ENCODE results near the gene NCBP3. TPM values are rescaled to one million over a fixed set of nuclear protein-coding genes. Genes with fewer than 3 reads are reported as not detected.

Gene NCBP3
- total and polyA plus RNA-seq, 9 donors: 15.7 to 43.2 (median 37.6) TPM

DNA sequence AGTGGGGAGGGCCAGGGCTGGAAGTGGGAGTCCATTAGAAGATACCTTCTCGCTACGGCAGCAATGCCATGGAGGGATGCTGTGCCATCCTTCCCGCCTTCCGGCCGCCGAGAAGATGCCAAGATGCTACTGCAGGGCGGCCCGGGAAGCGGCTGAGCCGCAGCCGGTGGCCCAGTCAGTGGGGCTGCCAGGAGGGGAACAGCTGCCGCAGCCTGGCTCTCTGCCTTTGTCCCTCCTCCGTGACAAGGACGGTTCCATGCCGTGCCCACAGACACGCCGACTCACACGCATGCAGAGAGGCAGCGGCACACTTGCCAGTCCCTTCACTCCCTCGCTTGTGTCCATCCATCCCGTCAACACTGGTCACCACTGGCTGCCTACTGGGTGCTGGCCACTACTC, 20.2 kb upstream of the NCBP3 start:
- no peak overlapping the region for H3K27ac ChIP-seq
- TF ChIP-seq EP300 (IDR thresholded peaks at IDR 0.05) (no peak), POLR2A (IDR thresholded peaks at IDR 0.05) (no peak)
- TF ChIP-seq, protein P1, sequence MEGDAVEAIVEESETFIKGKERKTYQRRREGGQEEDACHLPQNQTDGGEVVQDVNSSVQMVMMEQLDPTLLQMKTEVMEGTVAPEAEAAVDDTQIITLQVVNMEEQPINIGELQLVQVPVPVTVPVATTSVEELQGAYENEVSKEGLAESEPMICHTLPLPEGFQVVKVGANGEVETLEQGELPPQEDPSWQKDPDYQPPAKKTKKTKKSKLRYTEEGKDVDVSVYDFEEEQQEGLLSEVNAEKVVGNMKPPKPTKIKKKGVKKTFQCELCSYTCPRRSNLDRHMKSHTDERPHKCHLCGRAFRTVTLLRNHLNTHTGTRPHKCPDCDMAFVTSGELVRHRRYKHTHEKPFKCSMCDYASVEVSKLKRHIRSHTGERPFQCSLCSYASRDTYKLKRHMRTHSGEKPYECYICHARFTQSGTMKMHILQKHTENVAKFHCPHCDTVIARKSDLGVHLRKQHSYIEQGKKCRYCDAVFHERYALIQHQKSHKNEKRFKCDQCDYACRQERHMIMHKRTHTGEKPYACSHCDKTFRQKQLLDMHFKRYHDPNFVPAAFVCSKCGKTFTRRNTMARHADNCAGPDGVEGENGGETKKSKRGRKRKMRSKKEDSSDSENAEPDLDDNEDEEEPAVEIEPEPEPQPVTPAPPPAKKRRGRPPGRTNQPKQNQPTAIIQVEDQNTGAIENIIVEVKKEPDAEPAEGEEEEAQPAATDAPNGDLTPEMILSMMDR (IDR thresholded peaks at IDR 0.05): no peak

DNA sequence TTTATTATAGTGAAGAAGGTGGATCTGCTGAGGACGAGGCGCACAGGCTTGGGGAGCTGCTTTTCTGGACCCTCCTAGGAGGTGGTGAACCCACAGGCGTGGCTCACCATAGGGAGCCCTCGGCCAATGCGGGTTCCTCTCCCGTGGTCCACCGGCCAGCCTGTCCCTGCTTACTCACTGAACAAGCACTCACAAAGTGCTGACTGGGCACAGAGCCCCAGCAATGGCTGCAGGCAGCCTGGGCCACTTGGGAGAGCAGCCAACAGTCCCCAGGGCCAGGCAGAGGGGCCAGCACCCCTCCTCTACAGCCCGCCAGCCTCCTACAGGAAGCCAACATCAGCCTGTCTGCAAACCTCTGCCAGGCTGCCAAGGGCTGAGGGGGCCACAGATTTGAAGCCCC, 19.1 kb upstream of the NCBP3 start:
- Histone ChIP-seq H3K27ac (no peak overlapping the region), H3K9me3 (no peaks in the 10 kb centered on the region), H3K4me3 (no peak overlapping the region), H3K4me1 (ENCODE audit: insufficient read depth) (no peaks in the 10 kb centered on the region), H3K36me3 (no peaks in the 10 kb centered on the region), H3K27me3 (no peaks in the 10 kb centered on the region)
- DNase-seq: no peak
- intact Hi-C loops (cut with DNase I): loop anchor here in 2 of 4 donors (2.0 to 10.0 kb wide), 3 partner anchors 50 to 144 kb away; partner anchors contain the start of gene P2RX1 (in 1 of the 2)
- 60 to 79% (median 77%) methylated on average over 8 of the region's 8 CpGs for WGBS, 3 donors
- TF ChIP-seq, protein P1 (IDR thresholded peaks at IDR 0.05): no peak
- no peak for TF ChIP-seq POLR2A (IDR thresholded peaks at IDR 0.05)
- TF ChIP-seq EP300 (IDR thresholded peaks at IDR 0.05): no peak

More for the DNA sequence above, 20.2 kb upstream of the NCBP3 start:
- no peaks in the 10 kb centered on the region for H3K36me3 ChIP-seq
- intact Hi-C loops (cut with DNase I): loop anchor here in 2 of 4 donors (10.0 kb wide), 2 partner anchors 49 to 139 kb away; partner anchors contain the start of gene P2RX1 (in 1 of the 2)
- DNase-seq: no peak
- H3K9me3 ChIP-seq: no peaks in the 10 kb centered on the region
- no peaks in the 10 kb centered on the region for H3K4me1 ChIP-seq (ENCODE audit: insufficient read depth)
- H3K27me3 ChIP-seq: no peaks in the 10 kb centered on the region
- no peak overlapping the region for H3K4me3 ChIP-seq
- WGBS, 3 donors: 94 to 96% (median 96%) methylated on average over 21 of the region's 21 CpGs

DNA sequence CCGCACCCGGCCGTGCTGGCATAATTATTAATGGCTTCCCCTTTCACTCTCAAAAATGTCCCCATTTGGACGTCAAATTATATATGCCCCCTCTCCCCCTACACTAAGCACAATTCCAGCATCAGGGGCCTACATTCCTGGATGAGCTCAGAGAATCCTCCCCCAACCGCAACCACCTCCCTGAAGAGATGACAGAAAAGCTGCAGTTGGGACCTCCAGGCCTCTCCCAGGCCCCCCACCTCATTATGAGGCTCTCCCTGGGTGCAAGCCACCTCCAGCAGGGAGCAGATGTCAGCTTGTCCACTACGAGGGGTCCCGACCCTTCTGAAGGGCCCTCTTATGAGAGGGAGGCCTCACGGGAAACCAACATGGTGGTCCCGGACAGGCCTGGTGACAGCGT, 18.5 kb upstream of the NCBP3 start:
- Histone ChIP-seq H3K4me1 (ENCODE audit: insufficient read depth) (no peaks in the 10 kb centered on the region), H3K9me3 (no peaks in the 10 kb centered on the region), H3K27me3 (no peaks in the 10 kb centered on the region), H3K27ac (no peak overlapping the region), H3K36me3 (no peaks in the 10 kb centered on the region), H3K4me3 (no peak overlapping the region)
- DNase-seq: no peak
- TF ChIP-seq POLR2A (IDR thresholded peaks at IDR 0.05) (no peak), EP300 (IDR thresholded peaks at IDR 0.05) (no peak)
- TF ChIP-seq, protein P1 (IDR thresholded peaks at IDR 0.05): no peak
- WGBS, 3 donors: 88 to 89% (median 88%) methylated on average over 9 to 10 of the region's 10 CpGs
- intact Hi-C loops (cut with DNase I): loop anchor here (2.0 to 10.0 kb wide), 5 partner anchors 50 to 213 kb away; partner anchors contain the start of gene P2RX1 (in 1 of the 4)

DNA sequence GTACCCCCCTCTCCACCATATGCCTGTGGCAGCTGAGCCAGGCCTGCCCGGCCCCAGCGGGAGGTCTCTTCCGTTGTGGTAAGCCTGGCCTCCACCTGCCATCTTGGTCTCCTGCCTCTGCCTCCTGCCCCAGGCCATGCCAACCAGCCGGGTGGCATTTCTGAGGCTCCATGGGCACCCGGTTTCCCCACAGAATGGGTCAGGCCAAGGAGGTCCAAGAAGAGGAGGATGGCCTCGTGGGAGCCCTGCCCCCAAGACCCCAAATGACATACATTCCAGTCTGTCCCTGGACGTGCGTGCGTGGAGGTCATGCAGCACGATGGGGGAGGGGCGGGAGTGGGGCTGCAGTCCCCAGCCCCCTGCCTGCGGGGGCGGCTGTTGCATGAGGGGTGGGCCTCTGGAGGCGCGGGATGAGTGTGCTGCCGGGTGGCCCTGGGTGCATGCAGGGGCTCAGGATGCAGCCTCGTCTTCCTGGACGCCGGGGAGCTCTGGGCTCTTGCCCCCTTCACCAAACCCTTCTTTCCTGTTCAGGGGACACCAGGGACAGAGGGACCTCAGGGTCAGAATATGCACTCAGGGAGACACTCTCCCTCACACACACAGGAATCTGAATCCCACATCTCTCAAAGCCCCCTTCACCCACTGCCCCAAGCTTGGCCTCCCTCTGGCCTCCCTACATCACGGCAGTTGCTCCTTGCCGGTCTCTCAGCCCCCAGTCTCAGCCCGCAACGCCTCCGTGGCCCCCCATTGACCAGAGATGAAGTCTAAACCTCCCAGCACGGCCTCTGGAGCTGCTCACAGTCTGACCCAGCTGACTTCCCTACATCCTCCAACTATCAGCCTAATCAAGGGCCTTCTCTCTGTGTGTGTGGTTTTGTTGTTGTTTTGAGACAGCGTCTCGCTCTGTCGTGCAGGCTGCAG, 16.0 kb upstream of the NCBP3 start:
- WGBS, 3 donors: 81 to 88% (median 81%) methylated on average over 27 to 28 of the region's 28 CpGs
- H3K4me1 ChIP-seq (ENCODE audit: insufficient read depth): no peaks in the 10 kb centered on the region
- no peaks in the 10 kb centered on the region for H3K36me3 ChIP-seq
- no peaks in the 10 kb centered on the region for H3K9me3 ChIP-seq
- no peak overlapping the region for H3K4me3 ChIP-seq
- no peak for DNase-seq
- H3K27ac ChIP-seq: no peak overlapping the region
- no peaks in the 10 kb centered on the region for H3K27me3 ChIP-seq
- intact Hi-C loops (cut with DNase I): loop anchor here (5.0 to 10.0 kb wide), 4 partner anchors 53 to 215 kb away; partner anchors contain the start of gene P2RX1 (in 1 of the 4)
- TF ChIP-seq, protein P1 (IDR thresholded peaks at IDR 0.05): no peak
- TF ChIP-seq POLR2A (IDR thresholded peaks at IDR 0.05) (no peak), EP300 (IDR thresholded peaks at IDR 0.05) (no peak)

Measured in ovary (tissue), 9 donors.